ENCODE results near the gene PIWIL4.

PIWIL4 gene

GRCh38 chr11:94666792-94667721, 99.9 kb downstream of the PIWIL4 start:
- DNase-seq = no peak

DNA sequence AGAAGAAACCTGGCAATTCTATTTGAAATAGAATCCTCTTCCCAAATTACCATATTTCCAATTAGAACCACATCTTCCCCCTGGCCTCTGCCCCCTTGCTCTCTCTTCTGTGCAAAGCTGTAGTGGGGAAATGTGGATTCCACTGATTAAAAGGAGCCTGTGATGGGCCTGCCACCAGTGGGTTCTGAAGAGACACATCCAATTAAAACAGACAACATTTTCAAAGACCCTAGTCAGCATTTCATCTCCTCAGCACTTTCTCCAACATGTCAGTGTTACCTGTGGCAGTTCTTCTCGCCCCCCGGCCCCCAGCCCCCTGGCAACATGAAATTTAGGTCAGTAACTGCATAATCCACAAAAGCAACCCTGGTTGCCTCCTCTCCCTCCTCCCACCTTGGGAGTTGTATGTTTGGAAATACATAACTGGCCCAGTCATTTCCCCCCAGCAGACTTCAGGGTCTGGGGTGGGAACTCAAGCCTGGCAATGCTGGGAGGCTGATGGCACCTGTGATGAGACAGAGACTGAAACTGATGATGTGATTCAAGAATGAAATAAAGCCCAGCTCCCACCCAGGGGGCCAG, 101.1 kb downstream of the PIWIL4 start:
- no peak for DNase-seq

DNA sequence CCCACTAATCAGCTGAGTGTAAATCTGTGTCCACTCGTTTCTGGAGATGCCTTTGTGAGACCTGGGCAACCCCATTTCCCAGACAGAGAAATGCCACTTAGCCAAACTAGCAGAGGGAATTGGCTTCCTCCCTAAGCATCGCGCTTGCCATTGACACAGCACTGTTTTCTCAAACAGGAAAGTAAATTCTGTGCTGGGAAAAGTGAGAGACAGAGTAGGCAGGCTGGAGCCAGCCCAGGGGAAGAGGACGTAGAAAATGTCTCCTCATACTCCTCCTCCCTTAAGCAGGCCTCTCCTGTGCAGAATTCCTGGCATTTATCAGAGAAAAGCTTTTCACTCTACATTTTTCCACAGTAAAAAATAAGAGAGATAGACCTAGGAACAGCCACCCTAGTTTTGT, 101.9 kb downstream of the PIWIL4 start:
- no peak for DNase-seq

Data from NCI-H1092 (cell line).